ENCODE data around the gene SYNJ1. TPM values are rescaled to one million over a fixed set of nuclear protein-coding genes. Genes with fewer than 3 reads are reported as not detected.
"Not testable (repeated sequence)": the region's sequence is repeated elsewhere in the genome, so short reads cannot be mapped to it uniquely, and the experiment has no call there.

Gene SYNJ1, protein sequence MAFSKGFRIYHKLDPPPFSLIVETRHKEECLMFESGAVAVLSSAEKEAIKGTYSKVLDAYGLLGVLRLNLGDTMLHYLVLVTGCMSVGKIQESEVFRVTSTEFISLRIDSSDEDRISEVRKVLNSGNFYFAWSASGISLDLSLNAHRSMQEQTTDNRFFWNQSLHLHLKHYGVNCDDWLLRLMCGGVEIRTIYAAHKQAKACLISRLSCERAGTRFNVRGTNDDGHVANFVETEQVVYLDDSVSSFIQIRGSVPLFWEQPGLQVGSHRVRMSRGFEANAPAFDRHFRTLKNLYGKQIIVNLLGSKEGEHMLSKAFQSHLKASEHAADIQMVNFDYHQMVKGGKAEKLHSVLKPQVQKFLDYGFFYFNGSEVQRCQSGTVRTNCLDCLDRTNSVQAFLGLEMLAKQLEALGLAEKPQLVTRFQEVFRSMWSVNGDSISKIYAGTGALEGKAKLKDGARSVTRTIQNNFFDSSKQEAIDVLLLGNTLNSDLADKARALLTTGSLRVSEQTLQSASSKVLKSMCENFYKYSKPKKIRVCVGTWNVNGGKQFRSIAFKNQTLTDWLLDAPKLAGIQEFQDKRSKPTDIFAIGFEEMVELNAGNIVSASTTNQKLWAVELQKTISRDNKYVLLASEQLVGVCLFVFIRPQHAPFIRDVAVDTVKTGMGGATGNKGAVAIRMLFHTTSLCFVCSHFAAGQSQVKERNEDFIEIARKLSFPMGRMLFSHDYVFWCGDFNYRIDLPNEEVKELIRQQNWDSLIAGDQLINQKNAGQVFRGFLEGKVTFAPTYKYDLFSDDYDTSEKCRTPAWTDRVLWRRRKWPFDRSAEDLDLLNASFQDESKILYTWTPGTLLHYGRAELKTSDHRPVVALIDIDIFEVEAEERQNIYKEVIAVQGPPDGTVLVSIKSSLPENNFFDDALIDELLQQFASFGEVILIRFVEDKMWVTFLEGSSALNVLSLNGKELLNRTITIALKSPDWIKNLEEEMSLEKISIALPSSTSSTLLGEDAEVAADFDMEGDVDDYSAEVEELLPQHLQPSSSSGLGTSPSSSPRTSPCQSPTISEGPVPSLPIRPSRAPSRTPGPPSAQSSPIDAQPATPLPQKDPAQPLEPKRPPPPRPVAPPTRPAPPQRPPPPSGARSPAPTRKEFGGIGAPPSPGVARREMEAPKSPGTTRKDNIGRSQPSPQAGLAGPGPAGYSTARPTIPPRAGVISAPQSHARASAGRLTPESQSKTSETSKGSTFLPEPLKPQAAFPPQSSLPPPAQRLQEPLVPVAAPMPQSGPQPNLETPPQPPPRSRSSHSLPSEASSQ (N-terminal part only)
- total RNA-seq, result 10 to 100 TPM; 16.1 to 21.1 TPM

GRCh38 chr21:32727687-32728455, at the start of gene SYNJ1:
TSS of gene SYNJ1 (minus strand) at chr21:32728013. CDS start at chr21:32726895, 1,118 bp downstream.
- H3K36me3 Mint-ChIP-seq (ENCODE audit: low read depth), result peaks cover 12% of the 10 kb centered on the region
- ChIA-PET CTCF (interaction anchor here (1.3 to 2.8 kb wide), 4 partner anchors 10 to 597 kb away, joined by 3 to 17 read pairs (median 8); partner anchors contain the start of genes IFNAR1 and PAXBP1), POLR2A (interaction anchor here (1.8 kb wide), 1 partner anchor 44 kb away, joined by 9 read pairs; the partner anchor contains the start of gene PAXBP1)
- no peaks in the 10 kb centered on the region for H3K9me3 Mint-ChIP-seq
- peak within 1 kb of the TSS; percentile 87 for H3K4me3 Mint-ChIP-seq
- H3K27me3 Mint-ChIP-seq, result no peaks in the 10 kb centered on the region
- peaks cover 52% of the 10 kb centered on the region for H3K4me1 Mint-ChIP-seq
- peak; percentile 95 for DNase-seq
- peak within 1 kb of the TSS; percentile 94 for H3K27ac Mint-ChIP-seq

DNA sequence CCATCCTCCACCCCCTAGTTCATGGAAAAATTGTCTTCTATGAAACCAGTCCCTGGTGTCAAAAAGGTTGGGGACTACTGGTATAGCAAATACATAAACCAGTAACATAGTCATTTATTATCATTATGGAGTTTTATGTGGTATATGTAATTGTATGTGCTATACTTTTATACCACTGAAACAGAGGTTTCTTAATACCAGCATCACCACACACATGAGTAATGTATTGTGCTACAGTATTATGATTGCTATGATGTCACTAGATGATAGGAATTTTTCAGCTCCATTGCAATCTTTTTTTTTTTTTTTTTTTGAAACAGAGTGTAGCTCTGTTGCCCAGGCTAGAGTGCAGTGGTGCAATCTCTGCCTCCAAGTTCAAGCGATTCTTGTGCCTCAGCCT, 49.5 kb upstream of the SYNJ1 start:
- Mint-ChIP-seq H3K4me3 (no peak overlapping the region), H3K27me3 (no peaks in the 10 kb centered on the region), H3K36me3 (ENCODE audit: low read depth) (no peaks in the 10 kb centered on the region), H3K27ac (no peak overlapping the region), H3K9me3 (no peaks in the 10 kb centered on the region), H3K4me1 (peaks cover 12% of the 10 kb centered on the region)
- ChIA-PET POLR2A (interaction anchor here (0.5 kb wide), 1 partner anchor 125 kb away, joined by 3 read pairs; no protein-coding TSS in a partner anchor), CTCF (no interaction called here)
- no peak for DNase-seq

GRCh38 chr21:32776743-32777142, 48.9 kb upstream of the SYNJ1 start:
- ChIA-PET POLR2A (interaction anchor here (0.5 kb wide), 1 partner anchor 124 kb away, joined by 3 read pairs; no protein-coding TSS in a partner anchor), CTCF (interaction anchor here (1.8 kb wide), 1 partner anchor 9 kb away, joined by 4 read pairs; no protein-coding TSS in a partner anchor)
- Mint-ChIP-seq H3K27ac (no peak overlapping the region), H3K27me3 (peaks cover under 1% of the 10 kb centered on the region), H3K36me3 (ENCODE audit: low read depth) (no peaks in the 10 kb centered on the region), H3K9me3 (no peaks in the 10 kb centered on the region), H3K4me1 (peaks cover 13% of the 10 kb centered on the region), H3K4me3 (no peak overlapping the region)
- DNase-seq, result no peak

- Mint-ChIP-seq H3K27ac (peak overlapping the region; percentile 100), H3K4me1 (peaks cover 40% of the 10 kb centered on the region), H3K36me3 (ENCODE audit: low read depth) (peaks cover 27% of the 10 kb centered on the region), H3K4me3 (peak overlapping the region; percentile 98)
- not testable (repeated sequence) for DNase-seq, H3K27me3 Mint-ChIP-seq, H3K9me3 Mint-ChIP-seq
- ChIA-PET POLR2A (interaction anchor here (2.5 kb wide), 1 partner anchor 45 kb away, joined by 9 read pairs; the partner anchor contains the start of gene SYNJ1), CTCF (interaction anchor here (0.6 to 2.4 kb wide), 5 partner anchors 15 to 841 kb away, joined by 3 to 17 read pairs (median 3); partner anchors contain the start of gene SYNJ1)
Observed at GRCh38 chr21:32773048-32773344, 45.2 kb upstream of the SYNJ1 start.

- peaks cover 44% of the 10 kb centered on the region for H3K4me1 Mint-ChIP-seq
- H3K36me3 Mint-ChIP-seq (ENCODE audit: low read depth), result peaks cover 32% of the 10 kb centered on the region
- peak overlapping the region; percentile 98 for H3K4me3 Mint-ChIP-seq
- H3K9me3 Mint-ChIP-seq, result peaks cover 4% of the 10 kb centered on the region
- peak; percentile 66 for DNase-seq
- CTCF ChIA-PET, result interaction anchor here (0.6 to 2.4 kb wide), 6 partner anchors 14 to 842 kb away, joined by 3 to 17 read pairs (median 4); partner anchors contain the start of gene SYNJ1
- H3K27ac Mint-ChIP-seq, result peak overlapping the region; percentile 100
- H3K27me3 Mint-ChIP-seq, result peaks cover 3% of the 10 kb centered on the region
- POLR2A ChIA-PET, result interaction anchor here (2.5 kb wide), 1 partner anchor 45 kb away, joined by 9 read pairs; the partner anchor contains the start of gene SYNJ1
Observed at GRCh38 chr21:32772281-32773047, 44.7 kb upstream of the SYNJ1 start.

GRCh38 chr21:32770871-32771523, 43.2 kb upstream of the SYNJ1 start:
- ChIA-PET POLR2A (interaction anchor here (0.5 to 2.5 kb wide), 6 partner anchors 10 to 43 kb away, joined by 3 to 9 read pairs (median 4); partner anchors contain the start of gene SYNJ1), CTCF (interaction anchor here (0.6 to 2.4 kb wide), 21 partner anchors 10 to 633 kb away, joined by 3 to 17 read pairs (median 4); partner anchors contain the start of gene SYNJ1)
- H3K4me1 Mint-ChIP-seq, result peaks cover 57% of the 10 kb centered on the region
- H3K4me3 Mint-ChIP-seq, result peak overlapping the region; percentile 98
- H3K27ac Mint-ChIP-seq, result peak overlapping the region; percentile 96
- peaks cover 3% of the 10 kb centered on the region for H3K27me3 Mint-ChIP-seq
- DNase-seq, result peak; percentile 69
- peaks cover 44% of the 10 kb centered on the region for H3K36me3 Mint-ChIP-seq (ENCODE audit: low read depth)
- peaks cover 4% of the 10 kb centered on the region for H3K9me3 Mint-ChIP-seq

DNA sequence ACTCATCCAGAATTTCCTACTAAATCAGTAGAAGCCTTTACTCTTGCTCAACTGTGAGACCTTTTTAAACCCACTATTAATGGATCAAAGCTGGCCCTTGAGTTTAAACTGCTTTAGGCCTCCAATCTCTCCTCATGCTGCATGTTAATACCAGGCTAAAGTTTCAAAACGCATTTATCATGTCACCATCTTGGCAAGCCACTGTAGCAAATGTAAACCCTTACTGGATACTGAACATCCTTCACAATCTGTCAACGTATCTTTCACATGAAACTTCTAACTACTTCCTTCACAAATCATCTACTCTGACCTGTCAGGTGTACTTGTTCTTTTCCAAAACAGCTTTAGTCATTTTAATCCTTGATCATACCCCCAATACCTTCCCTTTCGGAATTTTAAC, 40.7 kb upstream of the SYNJ1 start:
- no peak for DNase-seq
- peaks cover 60% of the 10 kb centered on the region for H3K36me3 Mint-ChIP-seq (ENCODE audit: low read depth)
- peaks cover 72% of the 10 kb centered on the region for H3K4me1 Mint-ChIP-seq
- H3K27me3 Mint-ChIP-seq, result peaks cover 3% of the 10 kb centered on the region
- CTCF ChIA-PET, result no interaction called here
- H3K4me3 Mint-ChIP-seq, result peak overlapping the region; percentile 98
- peaks cover 4% of the 10 kb centered on the region for H3K9me3 Mint-ChIP-seq
- no peak overlapping the region for H3K27ac Mint-ChIP-seq
- POLR2A ChIA-PET, result no interaction called here

GRCh38 chr21:32765058-32765457, 37.2 kb upstream of the SYNJ1 start:
- H3K4me3 Mint-ChIP-seq, result no peak overlapping the region
- H3K4me1 Mint-ChIP-seq, result peaks cover 57% of the 10 kb centered on the region
- no peak for DNase-seq
- H3K27me3 Mint-ChIP-seq, result no peaks in the 10 kb centered on the region
- no peak overlapping the region for H3K27ac Mint-ChIP-seq
- peaks cover 4% of the 10 kb centered on the region for H3K9me3 Mint-ChIP-seq
- ChIA-PET CTCF (interaction anchor here (1.3 kb wide), 1 partner anchor 13 kb away, joined by 3 read pairs; no protein-coding TSS in a partner anchor), POLR2A (no interaction called here)
- H3K36me3 Mint-ChIP-seq (ENCODE audit: low read depth), result peaks cover 74% of the 10 kb centered on the region

DNA sequence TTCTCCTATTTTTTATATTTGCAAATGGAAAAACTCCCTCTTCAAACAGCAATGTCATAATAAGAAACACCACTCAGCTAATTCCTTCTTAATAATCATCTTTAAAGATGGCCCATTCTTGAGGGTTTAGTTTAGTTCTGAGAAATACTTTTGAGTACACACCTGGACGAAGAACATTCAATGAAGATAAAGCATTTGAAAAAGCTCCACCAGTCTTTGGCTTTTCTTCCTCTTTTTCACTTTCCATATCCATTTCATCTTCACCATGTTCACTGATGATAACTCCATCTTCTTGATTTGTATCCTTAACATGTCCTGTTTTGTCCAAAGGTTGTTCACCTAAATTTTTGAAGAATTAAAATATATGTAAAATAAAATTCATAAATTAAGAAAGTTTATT, 36.4 kb upstream of the SYNJ1 start:
- H3K27me3 Mint-ChIP-seq, result no peaks in the 10 kb centered on the region
- ChIA-PET POLR2A (no interaction called here), CTCF (interaction anchor here (1.1 kb wide), 1 partner anchor 66 kb away, joined by 3 read pairs; no protein-coding TSS in a partner anchor)
- H3K27ac Mint-ChIP-seq, result no peak overlapping the region
- H3K4me1 Mint-ChIP-seq, result peaks cover 49% of the 10 kb centered on the region
- no peak for DNase-seq
- peaks cover 75% of the 10 kb centered on the region for H3K36me3 Mint-ChIP-seq (ENCODE audit: low read depth)
- H3K4me3 Mint-ChIP-seq, result no peak overlapping the region
- H3K9me3 Mint-ChIP-seq, result peaks cover 4% of the 10 kb centered on the region

DNA sequence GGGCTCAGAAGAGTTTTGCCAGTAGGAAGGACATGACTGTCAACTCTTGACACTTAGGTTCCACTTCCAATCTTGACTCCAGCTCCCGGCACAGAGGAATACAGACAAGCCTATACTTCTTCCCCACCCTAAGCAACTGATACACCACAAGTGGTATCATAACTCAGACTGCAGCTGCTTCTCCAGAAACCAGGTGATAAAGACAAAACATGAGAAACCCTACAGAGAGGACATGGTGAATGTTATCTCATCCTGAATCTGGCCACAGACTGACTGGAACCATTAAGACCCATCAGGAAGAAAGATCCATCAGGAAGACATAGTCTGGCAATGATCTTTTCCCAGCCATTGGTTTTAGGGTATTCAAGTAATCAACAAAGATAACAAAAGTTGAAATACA, 30.0 kb upstream of the SYNJ1 start:
- Mint-ChIP-seq H3K4me3 (no peak overlapping the region), H3K9me3 (no peaks in the 10 kb centered on the region), H3K27ac (no peak overlapping the region), H3K4me1 (peaks cover 9% of the 10 kb centered on the region), H3K36me3 (ENCODE audit: low read depth) (peaks cover 69% of the 10 kb centered on the region), H3K27me3 (no peaks in the 10 kb centered on the region)
- no peak for DNase-seq
- CTCF ChIA-PET, result interaction anchor here (0.9 to 2.7 kb wide), 2 partner anchors 10 to 14 kb away, joined by 4 to 9 read pairs; partner anchors contain the start of gene PAXBP1
- POLR2A ChIA-PET, result no interaction called here
